Astrocyte of the spinal cord (primary cell): ENCODE results near the gene KCTD15.

Experiments used
- DNase-seq: peaks from one replicate; pipeline ENCODE4 v3.0.0; 2011; ENCODE audit warnings: low read depth, low spot score
- H3K4me3 ChIP-seq: 2 replicates; pipeline ENCODE4 v1.5.1; 2011; ENCODE audit warnings: low read depth, mild to moderate bottlenecking, low read length, moderate library complexity
- CTCF ChIP-seq: IDR thresholded peaks from 2 replicates; pipeline ENCODE4 v1.5.1; 2012; ENCODE audit warnings: low read depth, mild to moderate bottlenecking, low read length, inconsistent platforms
- in situ Hi-C: cut with HindIII; loops from 2 replicates; pipeline ENCODE4 v1.10.0; 2017; ENCODE audit warnings: low sequenced_read_pairs

Gene KCTD15

GRCh38 chr19:33794683-33795369 lies 1.8 kb upstream of the KCTD15 start:
- peak overlapping the region; percentile 75 for H3K4me3 ChIP-seq
- no peak for TF ChIP-seq CTCF
- DNase-seq = peak; percentile 50
- in situ Hi-C loops = no loop called here

GRCh38 chr19:33795370-33796163 lies 1.1 kb upstream of the KCTD15 start:
- TF ChIP-seq CTCF = peak; percentile 71
- in situ Hi-C loops = no loop called here
- peak; percentile 88 for DNase-seq
- H3K4me3 ChIP-seq = peak overlapping the region; percentile 75

- no peak for TF ChIP-seq CTCF
- peak overlapping the region; percentile 75 for H3K4me3 ChIP-seq
- in situ Hi-C loops = no loop called here
- peak; percentile 57 for DNase-seq
These were observed 1.4 kb downstream of the KCTD15 start for GRCh38 chr19:33797802-33798671.

- peak overlapping the region; percentile 75 for H3K4me3 ChIP-seq
- DNase-seq = peak; percentile 41
- in situ Hi-C loops = no loop called here
- TF ChIP-seq CTCF = no peak
These were observed 2.0 kb downstream of the KCTD15 start for GRCh38 chr19:33798681-33799111.

- TF ChIP-seq CTCF = no peak
- in situ Hi-C loops = no loop called here
These were observed 2.8 kb downstream of the KCTD15 start for GRCh38 chr19:33799476-33799875.

GRCh38 chr19:33800012-33800680 lies 3.5 kb downstream of the KCTD15 start:
- H3K4me3 ChIP-seq = no peak overlapping the region
- TF ChIP-seq CTCF = no peak

More at GRCh38 chr19:33799476-33799875, 2.8 kb downstream of the KCTD15 start:
- no peak overlapping the region for H3K4me3 ChIP-seq
- DNase-seq = no peak

More at GRCh38 chr19:33800012-33800680, 3.5 kb downstream of the KCTD15 start:
- in situ Hi-C loops = no loop called here
- no peak for DNase-seq
